Esophagus squamous epithelium (tissue), 5 donors: ENCODE results near the gene NF2. TPM values are rescaled to one million over a fixed set of nuclear protein-coding genes. Genes with fewer than 3 reads are reported as not detected.
"Not testable (repeated sequence)": the region's sequence is repeated elsewhere in the genome, so short reads cannot be mapped to it uniquely, and the experiment has no call there.

ENCODE experiments used
- DNase-seq: peaks from one replicate; lab custom pipeline; 2025; lab: John Stamatoyannopoulos, UW
- H3K27ac ChIP-seq, 4 donors: fragments of 200-600 bp; sonication (generic); one replicate each; pipeline ENCODE4 v1.5.1; 2016 to 2019; ENCODE audit warnings: mild to moderate bottlenecking in 1 of 4
- H3K27me3 ChIP-seq, 4 donors: fragments of 200-600 bp; sonication (generic); 1 replicate in 3 of 4; 2 replicates in 1 of 4; pipeline versions ENCODE4 v1.5.1 to v1.6.0; 2017 to 2021; ENCODE audit warnings: antibody characterized with exemption in 1 of 4
- H3K36me3 ChIP-seq, 3 donors: fragments of 200-600 bp; sonication (generic); one replicate each; pipeline ENCODE4 v1.5.1; 2016 to 2019
- H3K4me1 ChIP-seq, 3 donors: fragments of 200-600 bp; sonication (generic); one replicate each; pipeline ENCODE4 v1.5.1; 2017 to 2019
- H3K4me3 ChIP-seq, 4 donors: fragments of 200-600 bp; sonication (generic); 1 replicate in 3 of 4; 2 replicates in 1 of 4; pipeline ENCODE4 v1.5.1; 2016 to 2019; ENCODE audit warnings: mild to moderate bottlenecking in 2 of 4, moderate library complexity in 1 of 4
- H3K9me3 ChIP-seq, 3 donors: fragments of 200-600 bp; sonication (generic); one replicate each; pipeline ENCODE4 v1.5.1; 2016 to 2019
- CTCF ChIP-seq, 6 experiments: fragments of 450-650 bp in 4 of 6; fragments of 200-600 bp in 2 of 6; sonication (generic) in 2 of 6; IDR thresholded peaks; one replicate each; pipeline ENCODE4 v1.5.1; 2016 to 2019; ENCODE audit warnings: antibody characterized with exemption in 6 of 6, mild to moderate bottlenecking in 4 of 6, moderate library complexity in 4 of 6
- POLR2A ChIP-seq, 4 donors: fragments of 450-650 bp; IDR thresholded peaks; one replicate each; pipeline ENCODE4 v1.6.1; 2017; ENCODE audit warnings: antibody characterized with exemption in 4 of 4, mild to moderate bottlenecking in 4 of 4, moderate library complexity in 3 of 4
- WGBS, 2 donors: methylation state at CpG; one replicate each; pipeline ENCODE4 v1.1.5; 2018; 5-methylcytosine and 5-hydroxymethylcytosine counted together
- intact Hi-C: fragments of 100-400 bp; cut with DNase I; formaldehyde crosslinking; loops from one replicate; pipeline ENCODE4 v1.15.0; 2022
- total RNA-seq, 4 donors: library from RNA; depleted of rRNA; stranded (reverse); fragments of >200 nt; gene quantifications; one replicate each; pipeline ENCODE4 v1.1.0, GENCODE V29; 2016
- donor health status: DM: yes; HTN: yes; CAD: no.

NF2 gene
- total RNA-seq, 4 donors from 2014 or later, result 25.8 to 45.3 (median 34.1) TPM

- no peak for DNase-seq
- intact Hi-C loops, result no loop called here
- H3K9me3 ChIP-seq, result no peaks in the 10 kb centered on the region
- TF ChIP-seq CTCF (IDR thresholded peaks at IDR 0.05) (no peak), POLR2A (IDR thresholded peaks at IDR 0.05) (no peak)
- no peaks in the 10 kb centered on the region for H3K27me3 ChIP-seq
- H3K4me1 ChIP-seq, result no peaks in the 10 kb centered on the region
- H3K27ac ChIP-seq, result no peak overlapping the region
- no peak overlapping the region for H3K4me3 ChIP-seq
- H3K36me3 ChIP-seq, result no peaks in the 10 kb centered on the region
- 60 to 71% methylated on average over 10 of the region's 10 CpGs for WGBS, 2 donors
Measured at GRCh38 chr22:29596408-29596807, 7.0 kb upstream of the NF2 start.

GRCh38 chr22:29597871-29598683 lies 5.4 kb upstream of the NF2 start:
- WGBS, 2 donors, result 90 to 95% methylated on average over 4 to 13 of the region's 57 CpGs

GRCh38 chr22:29598684-29599020 lies 4.8 kb upstream of the NF2 start:
- no peak for DNase-seq
- intact Hi-C loops, result no loop called here
- H3K27ac ChIP-seq, result no peak overlapping the region
- TF ChIP-seq POLR2A (IDR thresholded peaks at IDR 0.05), result no peak
- no peak for TF ChIP-seq CTCF (IDR thresholded peaks at IDR 0.05)
- H3K36me3 ChIP-seq, result no peaks in the 10 kb centered on the region
- H3K27me3 ChIP-seq, result no peaks in the 10 kb centered on the region
- WGBS, 2 donors, result 88 to 95% methylated on average over 3 of the region's 3 CpGs
- no peak overlapping the region for H3K4me3 ChIP-seq
- H3K4me1 ChIP-seq, result peaks cover 0 to 9% (median 0%) of the 10 kb centered on the region in 3 donors
- no peaks in the 10 kb centered on the region for H3K9me3 ChIP-seq

More at GRCh38 chr22:29597871-29598683, 5.4 kb upstream of the NF2 start:
- H3K4me3 ChIP-seq, H3K4me1 ChIP-seq, H3K27me3 ChIP-seq, DNase-seq, H3K36me3 ChIP-seq, H3K9me3 ChIP-seq, H3K27ac ChIP-seq, intact Hi-C loops: not testable (repeated sequence)

- 0 to 4% methylated on average over 3 to 4 of the region's 12 CpGs for WGBS, 2 donors
- no peaks in the 10 kb centered on the region for H3K9me3 ChIP-seq
- intact Hi-C loops, result no loop called here
- H3K27ac ChIP-seq, result peak overlapping the region; percentile 92 to 99 (median 94)
- H3K4me1 ChIP-seq, result peaks cover 9 to 48% (median 14%) of the 10 kb centered on the region in 3 donors
- DNase-seq, result no peak
- peak overlapping the region; percentile 77 to 98 (median 88) for H3K4me3 ChIP-seq
- no peaks in the 10 kb centered on the region for H3K27me3 ChIP-seq
- H3K36me3 ChIP-seq, result peaks cover 0 to 15% (median 0%) of the 10 kb centered on the region in 3 donors
- TF ChIP-seq CTCF (IDR thresholded peaks at IDR 0.05) (no peak), POLR2A (IDR thresholded peaks at IDR 0.05) (no peak)
Measured at GRCh38 chr22:29604076-29604360, 585 bp downstream of the NF2 start.

GRCh38 chr22:29605527-29605850 lies 2.1 kb downstream of the NF2 start:
- intact Hi-C loops, result no loop called here
- no peak for DNase-seq

More at GRCh38 chr22:29605527-29605850, 2.1 kb downstream of the NF2 start:
- peaks cover 0 to 15% (median 0%) of the 10 kb centered on the region in 3 donors for H3K36me3 ChIP-seq
- H3K27ac ChIP-seq, result no peak overlapping the region
- TF ChIP-seq POLR2A (IDR thresholded peaks at IDR 0.05) (no peak), CTCF (IDR thresholded peaks at IDR 0.05) (no peak)
- no peak overlapping the region for H3K4me3 ChIP-seq
- peaks cover 9 to 48% (median 14%) of the 10 kb centered on the region in 3 donors for H3K4me1 ChIP-seq
- H3K9me3 ChIP-seq, result peaks cover 0 to 4% (median 0%) of the 10 kb centered on the region in 3 donors
- WGBS, 2 donors, result 87 to 89% methylated on average over 5 of the region's 5 CpGs
- no peaks in the 10 kb centered on the region for H3K27me3 ChIP-seq
